DND-41 (cell line): ENCODE measurements around the gene DLST.

Experiments
- CTCF ChIP-seq: IDR thresholded peaks from 2 replicates; pipeline ENCODE4 v1.5.1; 2012; ENCODE audit warnings: borderline replicate concordance, low read length, moderate library complexity, mild to moderate bottlenecking; ENCODE audit not compliant: poor library complexity, severe bottlenecking; ENCODE audit errors: extremely low read depth
- EZH2 ChIP-seq: IDR thresholded peaks from 3 replicates; pipeline ENCODE4 v1.6.1; 2012; ENCODE audit warnings: borderline replicate concordance, low read depth, mild to moderate bottlenecking, moderate library complexity, low read length, inconsistent platforms; ENCODE audit not compliant: severe bottlenecking

- TF ChIP-seq CTCF = no peak
- no peak for TF ChIP-seq EZH2
Observed at GRCh38 chr14:74938531-74939495, 57.1 kb downstream of the DLST start.
